Measurements from ENCODE around the gene PCDHGA10.

DNA sequence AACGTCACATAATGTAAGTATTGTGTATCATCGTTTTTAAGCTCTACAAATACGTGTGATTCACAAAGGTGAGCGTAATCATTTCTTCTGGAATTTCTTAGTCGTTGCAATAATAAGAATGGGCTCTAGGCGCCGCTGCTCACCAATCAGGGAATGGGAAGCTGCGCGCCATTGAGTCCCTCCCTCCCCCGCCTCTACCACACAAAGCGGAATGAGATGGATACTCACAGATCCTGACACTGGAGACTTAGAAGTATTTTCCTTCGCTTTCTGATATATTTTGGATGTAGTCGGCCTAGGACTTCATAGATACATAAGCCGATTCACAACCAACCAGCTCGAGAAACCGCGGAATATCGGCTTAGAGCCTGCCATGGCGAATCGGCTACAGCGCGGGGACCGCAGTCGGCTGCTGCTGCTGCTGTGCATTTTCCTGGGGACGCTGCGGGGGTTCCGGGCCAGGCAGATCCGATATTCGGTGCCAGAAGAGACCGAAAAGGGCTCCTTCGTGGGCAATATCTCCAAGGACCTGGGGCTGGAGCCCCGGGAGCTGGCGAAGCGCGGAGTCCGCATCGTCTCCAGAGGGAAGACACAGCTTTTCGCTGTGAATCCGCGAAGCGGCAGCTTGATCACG lies 8.2 kb downstream of the PCDHGA10 start, which contains the start of gene PCDHGA11:
- TF ChIP-seq POLR2A (IDR thresholded peaks at IDR 0.05) = no peak
- TF ChIP-seq, protein P1, sequence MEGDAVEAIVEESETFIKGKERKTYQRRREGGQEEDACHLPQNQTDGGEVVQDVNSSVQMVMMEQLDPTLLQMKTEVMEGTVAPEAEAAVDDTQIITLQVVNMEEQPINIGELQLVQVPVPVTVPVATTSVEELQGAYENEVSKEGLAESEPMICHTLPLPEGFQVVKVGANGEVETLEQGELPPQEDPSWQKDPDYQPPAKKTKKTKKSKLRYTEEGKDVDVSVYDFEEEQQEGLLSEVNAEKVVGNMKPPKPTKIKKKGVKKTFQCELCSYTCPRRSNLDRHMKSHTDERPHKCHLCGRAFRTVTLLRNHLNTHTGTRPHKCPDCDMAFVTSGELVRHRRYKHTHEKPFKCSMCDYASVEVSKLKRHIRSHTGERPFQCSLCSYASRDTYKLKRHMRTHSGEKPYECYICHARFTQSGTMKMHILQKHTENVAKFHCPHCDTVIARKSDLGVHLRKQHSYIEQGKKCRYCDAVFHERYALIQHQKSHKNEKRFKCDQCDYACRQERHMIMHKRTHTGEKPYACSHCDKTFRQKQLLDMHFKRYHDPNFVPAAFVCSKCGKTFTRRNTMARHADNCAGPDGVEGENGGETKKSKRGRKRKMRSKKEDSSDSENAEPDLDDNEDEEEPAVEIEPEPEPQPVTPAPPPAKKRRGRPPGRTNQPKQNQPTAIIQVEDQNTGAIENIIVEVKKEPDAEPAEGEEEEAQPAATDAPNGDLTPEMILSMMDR (IDR thresholded peaks at IDR 0.05) = peak in 5 of 6 experiments; percentile 15 to 41 (median 37)
